Right lobe of liver (tissue), 6 donors: ENCODE results near the gene POMT2. TPM values are rescaled to one million over a fixed set of nuclear protein-coding genes. Genes with fewer than 3 reads are reported as not detected.

Experiments used
- ATAC-seq, 4 donors: fragments of 200-7000 bp; cut with Tn5 transposase; one replicate each; pipeline ENCODE4 v1.9.1; 2020; ENCODE audit warnings: mild to moderate bottlenecking in 4 of 4, moderate library complexity in 4 of 4
- DNase-seq, 3 donors: peaks; one replicate each; pipeline ENCODE4 v3.0.0-alpha.2; 2020
- H3K27ac ChIP-seq, 3 donors: fragments of 200-600 bp; one replicate each; pipeline ENCODE4 v1.8.0; 2022
- H3K27me3 ChIP-seq, 2 donors: fragments of 200-600 bp; one replicate each; pipeline ENCODE4 v1.8.0; 2022
- H3K36me3 ChIP-seq, 4 donors: fragments of 200-600 bp; sonication (generic) in 1 of 4; one replicate each; pipeline versions ENCODE4 v1.5.1 to v1.8.0; 2017 to 2022; ENCODE audit warnings: control low read depth in 1 of 4
- H3K4me1 ChIP-seq, 4 donors: fragments of 200-600 bp; sonication (generic) in 1 of 4; one replicate each; pipeline versions ENCODE4 v1.5.1 to v1.8.0; 2017 to 2022; ENCODE audit warnings: control low read depth in 1 of 4
- H3K4me3 ChIP-seq, 3 donors: fragments of 200-600 bp; one replicate each; pipeline ENCODE4 v1.8.0; 2022
- H3K9me3 ChIP-seq, 4 donors: fragments of 200-600 bp; sonication (generic) in 1 of 4; one replicate each; pipeline versions ENCODE4 v1.5.1 to v1.8.0; 2017 to 2022; ENCODE audit warnings: control low read depth in 1 of 4
- POLR2A ChIP-seq: fragments of 450-650 bp; IDR thresholded peaks from one replicate; pipeline ENCODE4 v1.6.1; 2017; ENCODE audit warnings: antibody characterized with exemption, mild to moderate bottlenecking
- WGBS: methylation state at CpG from one replicate; pipeline ENCODE4 v1.1.6; 2018; ENCODE audit warnings: low coverage, low lambda C conversion rate; ENCODE audit not compliant: insufficient coverage; ENCODE audit errors: missing lambda C conversion rate; 5-methylcytosine and 5-hydroxymethylcytosine counted together
- intact Hi-C, 2 donors: fragments of 100-400 bp; cut with DNase I; formaldehyde crosslinking; loops; one replicate each; pipeline versions ENCODE4 v1.11.2 to v1.14.1; 2022
- total RNA-seq, 6 experiments: library from RNA; depleted of rRNA in 2 of 6; stranded (reverse); fragments of >200 nt in 2 of 6; fragmentation: NEBNext Ultra II Directional in 3 of 6; extraction: Animal tissue kit (Norgen Biotek cat#: 25700) in 3 of 6; gene quantifications; one replicate each; pipeline versions ENCODE4 v1.1.0 to v1.2.4, GENCODE V29; 2016 to 2023
- TF ChIP-seq, protein P1 (sequence below), 4 donors: fragments of 200-600 bp in 3 of 4; fragments of 450-650 bp in 1 of 4; IDR thresholded peaks; one replicate each; pipeline versions ENCODE4 v1.5.1 to v1.8.0; 2016 to 2022; ENCODE audit warnings: antibody characterized with exemption in 4 of 4, mild to moderate bottlenecking in 2 of 4
- donor health status: DM: no; HTN: yes; CAD: no.
- donor health status: DM: no; HTN: no; CAD: no.
- donor health status: DM: no; HTN: no; CAD: no.
- donor health status: DM: no; HTN: yes; CAD: no.
- donor health status: DM: no; HTN: yes; CAD: no.

The POMT2 gene
- total RNA-seq, 6 experiments from 2014 or later, result 5.5 to 15.9 (median 12.9) TPM

DNA sequence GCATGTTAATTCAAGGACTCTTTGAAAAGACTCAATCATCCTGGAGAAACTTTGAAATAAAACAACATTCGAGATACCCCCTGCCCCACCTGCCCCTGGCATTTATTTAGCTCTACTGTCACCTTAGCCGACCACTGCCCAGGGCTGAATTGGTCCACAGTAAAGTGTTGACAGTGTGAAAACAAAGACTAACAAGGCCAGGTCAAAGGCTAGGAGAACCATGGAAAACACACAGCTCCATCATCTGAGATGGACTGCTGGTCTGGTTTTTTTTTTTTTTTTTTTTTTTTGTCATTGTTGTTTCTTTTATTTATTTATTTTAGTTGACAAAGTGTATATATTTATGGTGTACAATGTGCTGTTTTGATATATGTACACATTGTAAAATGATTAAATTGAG lies 25.8 kb upstream of the POMT2 start:
- H3K4me3 ChIP-seq, result no peak overlapping the region
- DNase-seq (no peak), ATAC-seq (no peak)
- TF ChIP-seq POLR2A, result no peak
- TF ChIP-seq, protein P1, sequence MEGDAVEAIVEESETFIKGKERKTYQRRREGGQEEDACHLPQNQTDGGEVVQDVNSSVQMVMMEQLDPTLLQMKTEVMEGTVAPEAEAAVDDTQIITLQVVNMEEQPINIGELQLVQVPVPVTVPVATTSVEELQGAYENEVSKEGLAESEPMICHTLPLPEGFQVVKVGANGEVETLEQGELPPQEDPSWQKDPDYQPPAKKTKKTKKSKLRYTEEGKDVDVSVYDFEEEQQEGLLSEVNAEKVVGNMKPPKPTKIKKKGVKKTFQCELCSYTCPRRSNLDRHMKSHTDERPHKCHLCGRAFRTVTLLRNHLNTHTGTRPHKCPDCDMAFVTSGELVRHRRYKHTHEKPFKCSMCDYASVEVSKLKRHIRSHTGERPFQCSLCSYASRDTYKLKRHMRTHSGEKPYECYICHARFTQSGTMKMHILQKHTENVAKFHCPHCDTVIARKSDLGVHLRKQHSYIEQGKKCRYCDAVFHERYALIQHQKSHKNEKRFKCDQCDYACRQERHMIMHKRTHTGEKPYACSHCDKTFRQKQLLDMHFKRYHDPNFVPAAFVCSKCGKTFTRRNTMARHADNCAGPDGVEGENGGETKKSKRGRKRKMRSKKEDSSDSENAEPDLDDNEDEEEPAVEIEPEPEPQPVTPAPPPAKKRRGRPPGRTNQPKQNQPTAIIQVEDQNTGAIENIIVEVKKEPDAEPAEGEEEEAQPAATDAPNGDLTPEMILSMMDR (IDR thresholded peaks at IDR 0.05), result no peak
- H3K4me1 ChIP-seq, result no peaks in the 10 kb centered on the region
- no peaks in the 10 kb centered on the region for H3K27me3 ChIP-seq
- 57% methylated on average over 2 of the region's 2 CpGs for WGBS
- H3K27ac ChIP-seq, result no peak overlapping the region
- H3K36me3 ChIP-seq, result peaks cover 0 to 9% (median 0%) of the 10 kb centered on the region in 4 donors
- intact Hi-C loops, result no loop called here
- no peaks in the 10 kb centered on the region for H3K9me3 ChIP-seq

DNA sequence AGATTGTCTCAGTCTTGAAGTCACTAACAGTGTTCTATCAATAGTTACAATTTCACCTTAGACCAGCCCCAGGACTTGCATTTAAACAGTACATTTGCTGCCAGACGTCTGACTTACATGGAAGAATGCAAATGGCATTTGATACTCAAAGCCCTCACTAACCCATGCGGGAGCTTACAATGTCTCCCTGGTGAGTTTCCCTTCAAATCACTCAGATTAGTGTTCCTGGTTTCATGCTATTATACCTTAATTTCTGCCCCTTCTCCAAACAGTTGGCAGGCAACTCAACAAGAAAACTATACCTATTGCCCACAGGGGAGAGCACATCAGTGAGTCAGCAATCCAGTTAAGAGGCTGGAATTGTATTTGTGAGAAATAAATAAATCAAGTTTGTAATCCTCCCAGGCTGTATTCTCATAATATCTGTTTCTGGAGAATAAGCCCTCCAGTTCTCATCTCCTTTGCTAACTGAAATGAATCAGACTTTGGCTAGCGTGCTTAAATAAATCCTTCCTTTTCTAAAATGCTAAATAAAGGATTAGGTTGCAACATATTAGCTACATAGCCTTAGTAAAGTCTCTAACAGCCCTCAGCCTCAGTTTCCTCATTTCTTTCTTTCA lies 23.8 kb upstream of the POMT2 start:
- Histone ChIP-seq H3K4me1 (no peaks in the 10 kb centered on the region), H3K27ac (no peak overlapping the region), H3K27me3 (no peaks in the 10 kb centered on the region), H3K4me3 (no peak overlapping the region), H3K36me3 (peaks cover 0 to 12% (median 0%) of the 10 kb centered on the region in 4 donors), H3K9me3 (no peaks in the 10 kb centered on the region)
- TF ChIP-seq, protein P1 (IDR thresholded peaks at IDR 0.05), result no peak
- TF ChIP-seq POLR2A, result no peak
- DNase-seq, result no peak
- 74% methylated on average over 3 of the region's 3 CpGs for WGBS
- intact Hi-C loops, result no loop called here
- ATAC-seq, result no peak

DNA sequence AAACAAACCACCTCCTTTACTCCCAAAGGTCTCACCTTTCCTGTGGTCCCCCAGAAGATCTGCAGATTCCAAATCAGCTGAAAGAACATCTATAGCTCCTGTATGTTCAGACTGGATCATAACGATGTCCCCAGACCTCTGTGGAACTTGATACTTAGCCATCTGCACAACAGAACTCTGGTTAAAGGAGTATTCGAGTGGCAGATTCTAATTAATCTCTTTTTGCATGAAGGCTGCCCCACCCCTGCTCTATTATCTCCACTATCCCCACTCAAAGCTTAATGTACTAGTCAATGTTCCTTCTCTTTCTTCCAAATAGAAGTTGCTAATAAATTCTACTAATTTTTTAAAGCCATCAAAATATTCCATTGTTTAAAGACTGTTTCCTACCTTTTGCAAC lies 23.0 kb upstream of the POMT2 start:
- TF ChIP-seq, protein P1 (IDR thresholded peaks at IDR 0.05), result no peak
- no peak for TF ChIP-seq POLR2A
- H3K27me3 ChIP-seq, result no peaks in the 10 kb centered on the region
- 93% methylated on average over 2 of the region's 2 CpGs for WGBS
- no peak overlapping the region for H3K4me3 ChIP-seq
- intact Hi-C loops, result no loop called here
- no peaks in the 10 kb centered on the region for H3K4me1 ChIP-seq
- no peaks in the 10 kb centered on the region for H3K9me3 ChIP-seq
- peaks cover 0 to 12% (median 0%) of the 10 kb centered on the region in 4 donors for H3K36me3 ChIP-seq
- no peak for ATAC-seq
- no peak for DNase-seq
- no peak overlapping the region for H3K27ac ChIP-seq

DNA sequence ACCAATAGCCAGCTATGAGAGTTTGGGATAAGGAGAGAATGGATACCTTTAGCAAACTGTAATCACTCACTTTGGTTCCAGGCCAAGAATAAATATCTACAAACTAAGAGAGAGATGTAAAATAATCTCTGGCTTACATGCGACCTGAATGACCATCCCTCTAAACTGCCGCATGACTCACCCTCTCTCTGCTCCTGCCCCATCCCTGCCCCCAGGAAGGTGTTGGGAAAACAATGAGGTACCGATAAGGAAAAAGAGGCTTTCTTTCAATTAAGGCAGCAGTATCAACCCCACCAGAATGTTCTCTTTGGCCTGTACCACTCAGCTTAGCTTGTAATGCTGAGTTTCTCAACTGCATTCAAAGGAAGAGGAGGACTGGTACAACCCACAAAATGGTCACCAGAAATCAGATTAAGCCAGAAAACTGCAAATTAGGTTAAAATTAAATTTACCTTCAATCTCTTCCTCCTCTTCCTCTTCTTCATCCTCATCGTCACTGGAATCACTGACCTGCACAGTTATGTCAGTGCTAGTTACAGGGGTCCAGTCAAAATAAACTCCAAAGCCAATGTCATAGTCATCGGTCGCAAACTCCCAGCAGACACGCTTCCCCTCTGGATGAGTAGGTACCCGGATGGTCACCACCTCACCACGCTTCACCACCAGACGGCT lies 22.2 kb upstream of the POMT2 start:
- Histone ChIP-seq H3K4me3 (no peak overlapping the region), H3K27ac (no peak overlapping the region), H3K4me1 (no peaks in the 10 kb centered on the region), H3K27me3 (no peaks in the 10 kb centered on the region), H3K36me3 (peaks cover 0 to 12% (median 0%) of the 10 kb centered on the region in 4 donors), H3K9me3 (no peaks in the 10 kb centered on the region)
- WGBS, result 84% methylated on average over 4 of the region's 10 CpGs
- ATAC-seq, result no peak
- no peak for TF ChIP-seq POLR2A
- TF ChIP-seq, protein P1 (IDR thresholded peaks at IDR 0.05), result no peak
- no peak for DNase-seq
- intact Hi-C loops, result no loop called here
